ENCODE measurements around the gene TNFRSF1B. TPM values are rescaled to one million over a fixed set of nuclear protein-coding genes. Genes with fewer than 3 reads are reported as not detected.

TNFRSF1B gene
- total RNA-seq, 2 donors from 2014 or later = 58.7 to 59.7 TPM

DNA sequence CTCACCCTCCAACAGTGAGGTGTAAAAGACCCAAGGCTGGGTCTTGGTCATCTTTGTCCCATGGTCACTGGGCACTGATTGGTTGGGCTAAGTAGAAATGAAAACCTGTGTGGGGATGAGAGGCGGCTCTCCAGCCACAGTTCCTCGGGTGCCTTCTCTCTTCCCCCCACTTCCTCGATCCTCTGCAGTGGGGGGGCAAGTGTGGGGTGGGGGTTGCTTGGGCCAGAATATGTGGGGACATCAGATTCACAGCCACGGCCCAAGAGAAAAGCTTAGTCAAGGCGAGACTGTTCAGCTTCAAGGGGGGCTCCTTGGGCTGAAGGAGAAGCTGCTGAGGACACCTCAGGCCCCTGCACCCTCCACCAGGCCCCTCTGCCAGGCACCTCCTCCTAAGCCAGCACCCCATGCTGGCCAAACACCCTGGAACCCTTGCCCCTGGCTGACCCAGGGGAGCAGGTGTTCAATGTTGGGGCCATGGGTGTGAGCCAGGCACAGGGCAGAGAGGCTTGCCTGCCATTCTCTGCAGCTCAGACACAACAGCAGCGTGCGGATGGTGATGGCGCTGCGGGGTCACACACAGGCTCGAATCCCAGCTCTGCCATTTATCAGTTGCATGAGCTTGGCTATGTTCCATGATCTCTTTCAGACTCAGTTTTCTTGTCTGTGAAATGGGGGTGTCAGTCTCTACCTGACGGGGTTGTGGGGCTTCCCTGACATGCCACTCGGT, 21.0 kb upstream of the TNFRSF1B start:
- Histone ChIP-seq H3K4me3 (no peak overlapping the region), H3K27me3 (replicated peaks; ENCODE audit: insufficient read depth) (no peaks in the 10 kb centered on the region), H3K27ac (no peak overlapping the region), H3K4me1 (ENCODE audit: control insufficient read depth in 1 of 2, low read depth in 2 of 2) (peaks cover 4 to 6% of the 10 kb centered on the region in 2 donors), H3K9me3 (no peaks in the 10 kb centered on the region), H3K36me3 (no peaks in the 10 kb centered on the region)
- TF ChIP-seq, protein P1, sequence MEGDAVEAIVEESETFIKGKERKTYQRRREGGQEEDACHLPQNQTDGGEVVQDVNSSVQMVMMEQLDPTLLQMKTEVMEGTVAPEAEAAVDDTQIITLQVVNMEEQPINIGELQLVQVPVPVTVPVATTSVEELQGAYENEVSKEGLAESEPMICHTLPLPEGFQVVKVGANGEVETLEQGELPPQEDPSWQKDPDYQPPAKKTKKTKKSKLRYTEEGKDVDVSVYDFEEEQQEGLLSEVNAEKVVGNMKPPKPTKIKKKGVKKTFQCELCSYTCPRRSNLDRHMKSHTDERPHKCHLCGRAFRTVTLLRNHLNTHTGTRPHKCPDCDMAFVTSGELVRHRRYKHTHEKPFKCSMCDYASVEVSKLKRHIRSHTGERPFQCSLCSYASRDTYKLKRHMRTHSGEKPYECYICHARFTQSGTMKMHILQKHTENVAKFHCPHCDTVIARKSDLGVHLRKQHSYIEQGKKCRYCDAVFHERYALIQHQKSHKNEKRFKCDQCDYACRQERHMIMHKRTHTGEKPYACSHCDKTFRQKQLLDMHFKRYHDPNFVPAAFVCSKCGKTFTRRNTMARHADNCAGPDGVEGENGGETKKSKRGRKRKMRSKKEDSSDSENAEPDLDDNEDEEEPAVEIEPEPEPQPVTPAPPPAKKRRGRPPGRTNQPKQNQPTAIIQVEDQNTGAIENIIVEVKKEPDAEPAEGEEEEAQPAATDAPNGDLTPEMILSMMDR (IDR thresholded peaks at IDR 0.05) = no peak
- DNase-seq (ENCODE audit: low spot score) = no peak
- no peak for ATAC-seq (ENCODE audit: insufficient number of reproducible peaks, low FRiP score, low read depth)

DNA sequence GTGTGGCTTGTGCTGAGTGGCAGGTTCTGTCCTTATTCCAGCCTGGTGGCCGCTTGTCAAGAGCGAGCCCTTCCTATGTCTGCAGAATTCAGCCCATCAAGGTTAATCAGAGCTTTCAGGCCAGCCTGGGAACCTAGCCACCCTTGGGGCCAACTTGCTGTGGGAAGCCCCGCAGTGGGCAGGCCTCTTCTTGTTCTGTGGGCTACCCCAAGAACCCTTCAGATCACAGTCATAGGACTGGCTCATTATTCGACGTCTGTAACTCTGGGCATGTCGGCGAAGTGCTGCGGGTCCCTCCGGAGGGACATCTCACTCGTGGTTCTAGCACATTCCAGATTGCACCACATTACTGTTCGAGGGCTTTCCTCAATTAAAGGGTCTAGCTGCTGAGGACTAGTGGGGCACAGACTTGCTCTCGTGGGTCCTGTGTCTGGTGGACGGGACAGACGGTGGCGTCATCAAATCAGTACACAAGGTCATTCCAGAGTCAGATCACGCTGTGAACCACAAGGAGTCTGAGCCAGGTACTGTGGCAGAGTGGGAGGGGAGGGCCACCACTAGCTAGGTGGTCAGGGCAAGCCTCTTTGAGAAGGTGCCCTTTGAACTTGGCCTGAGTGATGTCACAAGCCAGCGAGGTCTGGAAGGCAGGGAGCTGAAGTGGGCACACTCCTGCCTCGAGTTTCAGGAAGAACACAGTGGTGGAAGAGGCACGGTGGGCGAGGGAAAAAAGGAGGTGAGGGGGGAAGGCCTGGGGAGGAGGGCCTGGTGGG, 20.3 kb upstream of the TNFRSF1B start:
- peaks cover 6 to 7% of the 10 kb centered on the region in 2 donors for H3K4me1 ChIP-seq (ENCODE audit: control insufficient read depth in 1 of 2, low read depth in 2 of 2)

DNA sequence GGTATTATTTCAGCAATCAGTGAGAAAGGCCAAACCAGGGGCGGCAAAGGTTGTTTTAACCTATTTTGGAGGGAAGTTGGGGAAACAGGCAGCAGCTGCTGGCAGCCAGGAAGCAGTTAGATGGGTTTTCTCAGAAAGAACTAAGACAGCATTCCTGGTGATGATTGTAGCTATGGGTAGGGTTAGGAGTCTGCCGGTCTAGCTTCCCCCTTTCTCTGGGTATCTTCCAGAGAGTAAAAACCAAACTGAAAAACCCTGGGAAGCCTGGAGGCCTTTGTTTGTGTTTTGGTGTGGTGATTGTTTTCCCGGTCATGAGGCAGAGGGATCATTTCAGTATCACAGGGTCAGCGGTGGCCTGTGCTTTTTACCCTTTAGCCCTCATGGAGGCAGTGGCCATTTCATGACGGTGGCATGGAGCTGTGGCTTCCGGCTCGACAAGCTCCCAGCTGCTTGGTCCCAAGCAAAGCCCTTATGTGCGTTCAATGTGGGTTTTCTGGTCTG, 19.5 kb upstream of the TNFRSF1B start:
- ATAC-seq (ENCODE audit: insufficient number of reproducible peaks, low FRiP score, low read depth) = no peak
- TF ChIP-seq, protein P1 (IDR thresholded peaks at IDR 0.05) = no peak
- peak overlapping the region in 1 of 2 donors; percentile 14 for H3K27ac ChIP-seq
- peaks cover 6 to 8% of the 10 kb centered on the region in 2 donors for H3K4me1 ChIP-seq (ENCODE audit: control insufficient read depth in 1 of 2, low read depth in 2 of 2)
- H3K4me3 ChIP-seq = no peak overlapping the region
- H3K9me3 ChIP-seq = no peaks in the 10 kb centered on the region
- H3K27me3 ChIP-seq (replicated peaks; ENCODE audit: insufficient read depth) = no peaks in the 10 kb centered on the region
- no peak for DNase-seq (ENCODE audit: low spot score)
- no peaks in the 10 kb centered on the region for H3K36me3 ChIP-seq

More for the DNA sequence above, 20.3 kb upstream of the TNFRSF1B start:
- no peak for DNase-seq (ENCODE audit: low spot score)
- no peak for ATAC-seq (ENCODE audit: insufficient number of reproducible peaks, low FRiP score, low read depth)
- H3K9me3 ChIP-seq = no peaks in the 10 kb centered on the region
- H3K27me3 ChIP-seq (replicated peaks; ENCODE audit: insufficient read depth) = no peaks in the 10 kb centered on the region
- H3K4me3 ChIP-seq = no peak overlapping the region
- no peaks in the 10 kb centered on the region for H3K36me3 ChIP-seq
- TF ChIP-seq, protein P1 (IDR thresholded peaks at IDR 0.05) = no peak
- H3K27ac ChIP-seq = no peak overlapping the region

DNA sequence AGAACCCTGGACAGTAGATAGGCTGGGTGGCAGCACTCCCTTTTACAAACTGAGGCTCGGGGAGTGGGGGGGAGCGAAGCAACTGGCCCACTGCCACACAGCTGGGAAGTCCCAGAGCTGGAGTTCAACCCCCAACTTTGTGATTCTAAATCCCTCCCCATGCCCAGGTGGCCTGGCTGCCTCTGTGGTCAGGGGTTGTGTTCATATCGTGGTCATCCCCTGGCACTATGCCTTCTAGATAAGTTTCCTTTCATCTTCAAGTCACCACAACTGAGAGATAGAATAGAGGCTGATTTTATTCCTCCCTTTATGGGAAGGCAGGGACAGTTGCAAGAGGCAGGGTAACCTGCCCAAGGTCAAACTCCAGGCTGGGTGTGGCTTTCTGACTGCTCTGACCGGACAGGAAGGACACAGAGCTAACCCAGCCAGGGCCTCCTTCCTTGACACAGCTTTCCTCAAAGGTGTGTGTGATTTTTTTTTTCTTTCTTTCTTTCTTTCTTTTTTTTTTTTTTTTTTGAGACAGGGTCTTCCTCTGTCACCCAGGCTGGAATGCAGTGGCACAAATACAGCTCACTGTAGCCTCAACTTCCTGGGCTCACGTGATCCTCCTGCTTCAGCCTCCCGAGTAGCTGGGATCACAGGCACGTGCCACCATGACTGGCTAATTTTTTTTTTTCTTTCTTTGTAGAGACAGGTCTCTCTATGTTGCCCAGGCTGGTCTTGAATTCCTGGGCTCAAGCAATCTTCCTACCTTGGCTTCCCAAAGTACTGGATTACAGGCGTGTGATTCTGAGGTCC, 18.4 kb upstream of the TNFRSF1B start:
- no peak overlapping the region for H3K4me3 ChIP-seq
- H3K9me3 ChIP-seq = no peaks in the 10 kb centered on the region
- no peak overlapping the region for H3K27ac ChIP-seq
- H3K27me3 ChIP-seq (replicated peaks; ENCODE audit: insufficient read depth) = no peaks in the 10 kb centered on the region
- DNase-seq (ENCODE audit: low spot score) = no peak
- no peak for ATAC-seq (ENCODE audit: insufficient number of reproducible peaks, low FRiP score, low read depth)
- TF ChIP-seq, protein P1 (IDR thresholded peaks at IDR 0.05) = no peak
- H3K4me1 ChIP-seq (ENCODE audit: control insufficient read depth in 1 of 2, low read depth in 2 of 2) = peaks cover 8 to 15% of the 10 kb centered on the region in 2 donors
- no peaks in the 10 kb centered on the region for H3K36me3 ChIP-seq

Data from thoracic aorta (tissue), 2 donors.